ENCODE data around the gene HELZ.

- no peak for TF ChIP-seq GATA2 (IDR thresholded peaks at IDR 0.05; ENCODE audit: low read depth, low read length)
- TF ChIP-seq GATA3 (IDR thresholded peaks at IDR 0.05; ENCODE audit: low read depth, low read length) = no peak
These were observed 188.9 kb downstream of the HELZ start for GRCh38 chr17:67055811-67056745.

Measured in SH-SY5Y (cell line).